Natural killer cell (primary cell): ENCODE results near the gene ADCK1. TPM values are rescaled to one million over a fixed set of nuclear protein-coding genes. Genes with fewer than 3 reads are reported as not detected.

Experiments
- ATAC-seq, 3 donors: fragments of 150-1000 bp in 2 of 3; fragments of 200-7000 bp in 1 of 3; cut with Tn5 transposase; 1 replicate in 1 of 3; 2 replicates in 2 of 3; pipeline ENCODE4 v1.10.0; 2021; ENCODE audit warnings: mild to moderate bottlenecking in 2 of 3, moderate library complexity in 2 of 3
- DNase-seq, 2 donors: peaks; one replicate each; pipeline versions ENCODE4 v3.0.0 to v3.0.0-alpha.2; 2013 to 2021; ENCODE audit warnings: mixed read lengths in 1 of 2
- H3K27ac ChIP-seq: one replicate; pipeline ENCODE4 v1.5.1; 2013; ENCODE audit warnings: mild to moderate bottlenecking, low read length
- H3K27me3 ChIP-seq: one replicate; pipeline ENCODE4 v1.6.1; 2013; ENCODE audit warnings: low read length; ENCODE audit not compliant: control insufficient read depth, insufficient read depth
- H3K36me3 ChIP-seq: one replicate; pipeline ENCODE4 v1.6.1; 2013; ENCODE audit warnings: low read length; ENCODE audit not compliant: control insufficient read depth, insufficient read depth
- H3K4me1 ChIP-seq: one replicate; pipeline ENCODE4 v1.6.1; 2013; ENCODE audit warnings: low read length; ENCODE audit not compliant: control insufficient read depth, insufficient read depth
- H3K4me3 ChIP-seq: one replicate; pipeline ENCODE4 v1.5.1; 2013; ENCODE audit warnings: low read length
- H3K9me3 ChIP-seq: one replicate; pipeline ENCODE4 v1.6.1; 2013; ENCODE audit warnings: low read length; ENCODE audit not compliant: control insufficient read depth, insufficient read depth
- H3K27ac Mint-ChIP-seq, 2 donors: one replicate each; pipeline ENCODE4 v1.8.0; 2022; ENCODE audit warnings: mild to moderate bottlenecking in 2 of 2, mixed read lengths in 2 of 2, moderate library complexity in 1 of 2
- H3K27me3 Mint-ChIP-seq, 2 donors: one replicate each; pipeline ENCODE4 v1.8.0; 2022; ENCODE audit warnings: low read depth in 2 of 2, mixed read lengths in 2 of 2
- H3K36me3 Mint-ChIP-seq: one replicate; pipeline ENCODE4 v1.8.0; 2022; ENCODE audit warnings: mixed read lengths
- H3K4me1 Mint-ChIP-seq, 2 donors: one replicate each; pipeline ENCODE4 v1.8.0; 2022; ENCODE audit warnings: mixed read lengths in 2 of 2
- H3K4me3 Mint-ChIP-seq: one replicate; pipeline ENCODE4 v1.8.0; 2022; ENCODE audit warnings: mild to moderate bottlenecking, moderate library complexity, mixed read lengths
- H3K9me3 Mint-ChIP-seq, 2 donors: one replicate each; pipeline ENCODE4 v1.8.0; 2022; ENCODE audit warnings: mixed read lengths in 2 of 2
- CTCF ChIP-seq: fragments of 200-600 bp; IDR thresholded peaks from one replicate; pipeline ENCODE4 v1.8.0; 2022; ENCODE audit warnings: antibody characterized with exemption
- WGBS: methylation state at CpG from one replicate; pipeline ENCODE4 v1.1.7; 2013; ENCODE audit warnings: missing lambda C conversion rate; ENCODE audit not compliant: insufficient coverage; 5-methylcytosine and 5-hydroxymethylcytosine counted together
- intact Hi-C: fragments of 100-400 bp; cut with micrococcal nuclease; formaldehyde crosslinking; loops from one replicate; pipeline ENCODE4 v1.14.2; 2022
- total RNA-seq, 4 donors: library from RNA; stranded (reverse); fragments of 120-200 nt in 1 of 4; gene quantifications; one replicate each; pipeline versions ENCODE4 v1.2.3 to v1.2.4, GENCODE V29; 2013 to 2022

ADCK1 gene
- total RNA-seq, 3 donors from 2014 or later (not counting 1 experiment from before 2014, with no cell fraction given) = 8.0 to 9.2 (median 8.5) TPM

- no peak overlapping the region for H3K27ac ChIP-seq
- no peak overlapping the region for H3K4me3 ChIP-seq
- no peaks in the 10 kb centered on the region for H3K9me3 Mint-ChIP-seq
- no peak overlapping the region for H3K4me3 Mint-ChIP-seq
- H3K27me3 Mint-ChIP-seq = no peaks in the 10 kb centered on the region
- WGBS = 90% methylated on average over 3 of the region's 3 CpGs
- H3K36me3 ChIP-seq = no peaks in the 10 kb centered on the region
- DNase-seq = no peak
- H3K4me1 Mint-ChIP-seq = no peaks in the 10 kb centered on the region
- H3K27ac Mint-ChIP-seq = no peak overlapping the region
- H3K9me3 ChIP-seq = no peaks in the 10 kb centered on the region
- no peaks in the 10 kb centered on the region for H3K36me3 Mint-ChIP-seq
- H3K27me3 ChIP-seq = no peaks in the 10 kb centered on the region
- ATAC-seq = no peak
- no peak for TF ChIP-seq CTCF
- intact Hi-C loops = no loop called here
- no peaks in the 10 kb centered on the region for H3K4me1 ChIP-seq
These were observed 43.3 kb downstream of the ADCK1 start for GRCh38 chr14:77843195-77843594.

GRCh38 chr14:77843651-77844050, 43.7 kb downstream of the ADCK1 start:
- Mint-ChIP-seq H3K4me1 (no peaks in the 10 kb centered on the region), H3K4me3 (no peak overlapping the region)

GRCh38 chr14:77844802-77845201, 44.9 kb downstream of the ADCK1 start:
- H3K4me3 ChIP-seq = no peak overlapping the region
- no peaks in the 10 kb centered on the region for H3K9me3 ChIP-seq
- 50% methylated on average over 4 of the region's 4 CpGs for WGBS
- no peaks in the 10 kb centered on the region for H3K27me3 Mint-ChIP-seq
- no peak overlapping the region for H3K27ac ChIP-seq
- DNase-seq = no peak
- intact Hi-C loops = no loop called here
- no peak for TF ChIP-seq CTCF
- H3K4me3 Mint-ChIP-seq = no peak overlapping the region
- H3K4me1 ChIP-seq = no peaks in the 10 kb centered on the region
- no peak overlapping the region for H3K27ac Mint-ChIP-seq
- no peaks in the 10 kb centered on the region for H3K36me3 ChIP-seq
- no peak for ATAC-seq
- H3K4me1 Mint-ChIP-seq = no peaks in the 10 kb centered on the region
- no peaks in the 10 kb centered on the region for H3K27me3 ChIP-seq
- no peaks in the 10 kb centered on the region for H3K36me3 Mint-ChIP-seq
- H3K9me3 Mint-ChIP-seq = no peaks in the 10 kb centered on the region

More at GRCh38 chr14:77843651-77844050, 43.7 kb downstream of the ADCK1 start:
- Mint-ChIP-seq H3K27ac (no peak overlapping the region), H3K27me3 (no peaks in the 10 kb centered on the region), H3K36me3 (no peaks in the 10 kb centered on the region), H3K9me3 (no peaks in the 10 kb centered on the region)
- no peaks in the 10 kb centered on the region for H3K36me3 ChIP-seq
- H3K4me1 ChIP-seq = no peaks in the 10 kb centered on the region
- TF ChIP-seq CTCF = no peak
- DNase-seq = no peak
- ATAC-seq = no peak
- intact Hi-C loops = no loop called here
- no peaks in the 10 kb centered on the region for H3K9me3 ChIP-seq
- no peak overlapping the region for H3K4me3 ChIP-seq
- no CpG with 5 or more reads among the region's 1 CpG for WGBS
- no peak overlapping the region for H3K27ac ChIP-seq
- H3K27me3 ChIP-seq = no peaks in the 10 kb centered on the region

GRCh38 chr14:77848031-77848430, 48.1 kb downstream of the ADCK1 start:
- no peaks in the 10 kb centered on the region for H3K4me1 ChIP-seq
- Mint-ChIP-seq H3K9me3 (peaks cover 0 to 2% of the 10 kb centered on the region in 2 donors), H3K4me1 (no peaks in the 10 kb centered on the region), H3K27ac (no peak overlapping the region), H3K27me3 (no peaks in the 10 kb centered on the region), H3K4me3 (no peak overlapping the region), H3K36me3 (no peaks in the 10 kb centered on the region)
- ATAC-seq (no peak), DNase-seq (no peak)
- H3K4me3 ChIP-seq = no peak overlapping the region
- H3K36me3 ChIP-seq = no peaks in the 10 kb centered on the region
- H3K27me3 ChIP-seq = no peaks in the 10 kb centered on the region
- H3K27ac ChIP-seq = no peak overlapping the region
- intact Hi-C loops = no loop called here
- H3K9me3 ChIP-seq = no peaks in the 10 kb centered on the region
- no peak for TF ChIP-seq CTCF
- 84% methylated on average over 2 of the region's 3 CpGs for WGBS
